ENCODE data around the gene RAB30.
"Not testable (repeated sequence)": the region's sequence is repeated elsewhere in the genome, so short reads cannot be mapped to it uniquely, and the experiment has no call there.

RAB30 gene

DNA sequence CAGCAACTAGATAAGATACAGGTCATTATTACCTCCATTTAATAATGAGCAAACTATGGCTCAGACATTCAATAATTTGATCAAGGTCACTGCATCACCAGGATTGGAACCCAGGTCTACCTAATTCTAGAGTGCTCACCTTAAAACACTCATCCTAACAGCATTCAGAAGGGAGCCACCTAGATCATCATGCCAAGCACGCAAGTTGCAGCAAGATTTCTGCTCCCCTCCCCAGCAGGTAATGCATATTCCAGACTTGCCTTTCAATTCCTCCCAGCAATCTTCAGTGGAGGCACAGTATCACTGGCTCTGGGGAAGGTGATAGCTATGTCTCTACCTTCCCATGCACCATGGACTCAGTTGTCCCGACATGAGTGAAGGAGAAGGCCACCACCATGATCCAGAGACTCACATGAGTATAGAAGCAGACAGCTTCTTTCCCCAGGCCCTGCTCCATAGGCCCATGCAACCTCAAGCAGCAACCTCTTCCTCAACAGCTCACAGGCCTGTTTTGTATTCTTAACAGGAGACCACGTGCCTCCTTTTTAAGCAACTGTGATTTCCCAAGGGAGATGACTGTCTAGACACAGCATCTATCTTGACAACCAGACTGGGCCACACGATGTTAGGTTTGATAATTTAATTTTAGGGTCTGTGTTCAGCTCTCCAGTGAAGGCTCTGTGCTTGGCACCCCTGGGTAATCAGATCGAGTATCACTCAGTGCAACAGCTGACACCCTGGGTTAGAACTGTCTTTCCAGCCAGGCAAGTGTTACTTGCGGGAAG is 36.4 kb downstream of the RAB30 start:
- DNase-seq = no peak

DNA sequence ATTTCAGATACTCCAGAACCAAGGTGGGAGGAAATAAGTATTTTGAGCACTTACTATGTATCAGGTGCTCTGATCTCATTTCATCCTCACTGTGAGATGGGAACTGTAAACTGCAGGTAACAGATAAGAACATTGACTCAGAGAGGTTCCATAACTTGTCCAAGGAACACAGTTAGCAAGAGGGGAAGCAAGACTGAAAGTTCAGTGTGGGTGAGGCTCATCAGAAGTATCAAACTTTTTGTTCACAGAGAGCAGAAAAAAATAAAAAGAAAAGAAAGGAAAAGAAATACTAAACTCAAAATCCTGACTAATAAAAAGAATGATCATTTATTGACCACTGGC is 37.1 kb downstream of the RAB30 start:
- DNase-seq = no peak

DNA sequence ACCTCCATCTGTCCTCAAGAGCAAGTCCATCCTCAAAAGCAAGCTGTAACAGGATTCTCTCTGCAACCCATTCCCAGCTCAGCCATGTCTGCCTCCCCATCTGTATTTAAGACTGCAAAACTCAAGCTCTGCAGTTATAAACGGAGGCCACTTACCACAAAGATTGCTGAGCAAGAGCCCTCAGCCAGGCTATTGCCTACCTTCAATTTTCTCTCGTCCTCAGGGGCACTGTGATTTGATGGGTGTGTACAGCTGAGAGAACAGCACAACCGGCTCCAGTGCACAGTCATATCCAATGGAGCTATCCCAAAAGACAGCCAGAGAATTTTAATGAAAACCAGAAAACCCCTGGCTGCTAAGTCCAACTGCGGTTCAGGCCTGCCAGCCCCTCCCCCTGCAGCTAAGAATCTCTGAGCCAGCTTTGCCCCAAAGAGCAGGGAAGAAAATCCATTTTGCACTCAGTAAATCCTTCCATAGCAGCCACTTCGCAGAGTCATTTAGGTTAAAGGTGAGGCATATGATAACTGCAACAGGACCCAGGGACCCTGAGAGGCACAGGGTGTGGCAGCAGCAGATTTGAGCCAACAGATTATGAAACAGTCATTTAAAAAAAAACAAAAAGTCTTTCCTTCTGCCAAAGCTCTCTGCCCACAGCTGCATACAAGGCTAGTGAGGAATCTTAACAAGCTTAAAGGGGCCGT is 37.6 kb downstream of the RAB30 start:
- no peak for DNase-seq

DNA sequence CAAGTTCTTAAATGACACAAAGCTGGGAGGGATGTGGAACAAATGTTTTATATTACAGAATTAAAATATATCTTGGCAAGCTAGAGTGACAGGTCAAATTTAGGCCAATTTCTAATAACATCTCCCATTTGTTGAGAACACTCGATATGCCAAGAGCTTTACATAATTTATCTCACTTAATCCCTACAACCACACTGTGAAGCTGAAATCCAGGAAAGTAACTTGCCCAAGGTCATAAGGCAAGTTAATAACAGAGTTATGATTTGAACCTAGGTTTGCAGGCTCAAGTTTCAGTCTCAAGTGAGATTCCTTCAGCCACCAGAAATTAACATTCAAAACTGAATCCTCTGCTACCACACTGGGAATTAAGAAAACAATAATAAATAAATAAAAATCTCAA is 38.3 kb downstream of the RAB30 start:
- DNase-seq = no peak

DNA sequence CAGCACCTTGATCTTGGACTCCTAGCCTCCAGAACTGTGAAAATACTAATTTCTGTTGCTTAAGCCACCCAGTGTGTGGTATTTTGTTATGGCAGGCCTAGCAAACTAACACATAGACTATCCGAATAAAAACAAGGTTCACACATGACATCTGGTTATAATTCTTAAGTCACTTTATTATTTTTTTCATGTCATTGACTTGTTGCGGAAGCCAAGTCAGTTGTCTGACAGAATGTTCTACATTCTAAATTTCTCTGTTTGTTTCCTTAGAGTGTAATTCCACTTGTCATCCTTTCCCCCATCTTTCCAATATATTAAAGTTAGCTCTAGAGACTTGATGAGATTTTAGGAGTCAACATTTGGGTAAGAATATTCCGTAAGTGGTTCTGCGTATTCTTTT is 40.6 kb downstream of the RAB30 start:
- DNase-seq = no peak

DNA sequence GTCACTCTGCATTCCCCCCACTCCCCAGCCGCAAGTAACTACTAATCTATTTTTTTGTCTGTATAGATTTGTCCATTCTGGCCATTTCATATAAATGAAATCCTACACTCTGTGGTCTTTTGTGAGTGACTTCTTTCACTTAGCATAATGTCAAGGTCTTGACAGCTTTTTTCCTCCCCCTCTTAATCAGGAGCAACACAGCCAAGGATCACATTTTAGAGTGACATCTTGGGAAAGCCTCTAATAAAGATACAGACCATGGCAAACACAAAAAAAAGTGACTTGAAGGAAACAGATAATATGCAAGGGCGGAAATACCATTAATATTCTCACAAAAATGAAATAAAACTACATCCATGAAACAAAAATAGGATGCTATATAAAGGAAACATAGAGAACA is 43.9 kb downstream of the RAB30 start:
- DNase-seq = no peak

DNA sequence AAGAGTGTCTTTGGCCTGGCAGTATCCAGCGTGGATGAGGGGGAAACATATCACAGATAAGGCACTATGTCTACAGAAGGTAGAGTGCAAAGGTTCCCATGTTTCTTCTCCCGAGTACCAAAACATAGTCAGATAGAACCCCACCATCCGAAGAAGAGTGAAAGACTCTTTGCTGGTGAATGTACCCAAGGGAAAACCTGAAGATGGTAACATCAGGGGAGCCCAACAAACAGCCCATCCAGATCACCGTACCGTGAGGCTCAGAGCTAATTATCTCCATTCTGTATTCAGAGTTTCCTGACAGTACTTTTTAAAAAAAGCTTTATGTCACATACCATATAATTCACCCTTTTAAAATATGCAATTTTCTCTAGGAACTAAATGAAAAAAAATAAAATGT is 44.4 kb downstream of the RAB30 start:
- no peak for DNase-seq

DNA sequence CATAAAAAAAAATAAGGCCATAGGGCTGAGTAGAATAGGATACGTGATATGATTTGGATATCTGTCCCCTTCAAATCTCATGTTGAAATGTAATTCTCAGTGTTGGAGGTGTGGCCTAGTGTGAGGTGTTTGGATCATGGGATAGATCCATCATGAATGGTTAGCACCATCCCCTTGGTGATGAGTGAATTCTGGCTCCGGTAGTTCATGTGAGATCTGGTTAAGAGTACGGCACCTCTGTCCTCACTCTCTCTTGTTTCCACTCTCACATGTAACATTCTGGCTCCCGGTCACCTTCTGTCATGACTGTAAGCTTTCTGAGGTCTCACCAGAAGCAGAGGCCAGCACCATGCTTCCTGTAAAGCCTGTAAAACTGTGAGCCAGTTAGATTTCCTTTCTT is 45.5 kb downstream of the RAB30 start:
- DNase-seq = no peak

DNA sequence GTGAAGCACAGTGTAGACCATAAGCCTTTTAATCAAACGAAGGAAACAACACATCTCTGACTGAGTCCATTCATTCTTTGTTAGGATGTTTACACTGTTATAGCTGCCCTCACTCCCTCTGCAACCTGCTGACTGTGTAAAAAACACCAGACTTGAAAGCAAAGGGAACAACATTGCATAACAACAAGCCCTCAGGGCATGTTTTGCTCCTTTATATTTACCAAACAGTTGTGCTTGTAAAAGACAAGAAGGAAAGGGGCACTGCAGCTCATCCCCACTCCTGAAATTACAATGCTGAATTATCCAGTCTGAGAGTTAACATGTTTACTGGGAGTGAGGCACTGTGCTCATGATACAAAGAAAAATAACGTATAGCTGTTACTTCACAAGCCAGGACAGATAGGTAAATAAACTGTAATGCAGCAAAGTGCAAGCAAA is 46.4 kb downstream of the RAB30 start:
- no peak for DNase-seq

DNA sequence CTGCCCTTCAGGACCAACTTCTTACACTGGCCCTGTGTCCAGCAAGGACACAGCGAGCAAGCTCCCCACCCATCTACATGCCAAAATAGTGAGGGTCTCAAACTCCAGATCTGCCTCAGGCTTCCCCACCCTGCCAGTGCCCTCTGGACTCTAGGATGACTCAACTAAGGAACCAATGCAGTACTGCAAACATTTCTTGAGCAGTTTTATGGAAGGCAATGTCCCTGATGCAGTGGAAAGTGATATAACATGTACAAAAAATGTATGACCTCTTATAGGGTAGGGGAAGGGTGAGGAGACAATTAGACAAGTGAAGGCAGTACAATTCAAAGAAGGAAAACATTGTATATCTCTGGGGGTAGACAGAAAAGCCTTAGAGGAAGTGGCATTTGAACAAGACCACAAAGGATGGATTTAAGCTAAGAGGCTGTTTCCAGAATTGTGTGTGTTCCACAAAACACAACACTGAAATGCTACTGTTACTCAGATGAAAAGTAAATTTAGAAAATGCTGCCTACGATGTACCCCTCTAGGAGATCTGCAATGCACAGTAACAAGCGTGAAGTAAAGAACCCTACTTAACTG is 47.3 kb downstream of the RAB30 start:
- DNase-seq = no peak

DNA sequence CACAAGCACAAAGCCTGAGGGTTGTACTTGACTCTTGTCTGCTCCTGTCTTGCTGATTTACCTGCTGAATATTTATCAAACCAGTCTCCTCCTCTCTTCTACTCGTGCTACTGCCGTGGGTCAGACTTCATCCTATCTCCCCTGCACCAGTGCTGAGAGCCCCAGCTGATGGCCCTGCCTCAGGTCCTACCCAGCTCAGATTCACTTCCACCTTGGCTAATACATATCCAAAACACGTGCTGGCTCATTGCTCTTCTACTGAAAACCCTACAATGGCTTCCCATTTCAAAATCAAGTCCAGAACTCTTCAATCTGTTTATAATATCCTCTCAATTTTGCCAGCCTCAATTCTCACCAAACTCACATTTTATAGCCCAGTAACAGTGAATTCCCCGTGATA is 48.3 kb downstream of the RAB30 start:
- no peak for DNase-seq

DNA sequence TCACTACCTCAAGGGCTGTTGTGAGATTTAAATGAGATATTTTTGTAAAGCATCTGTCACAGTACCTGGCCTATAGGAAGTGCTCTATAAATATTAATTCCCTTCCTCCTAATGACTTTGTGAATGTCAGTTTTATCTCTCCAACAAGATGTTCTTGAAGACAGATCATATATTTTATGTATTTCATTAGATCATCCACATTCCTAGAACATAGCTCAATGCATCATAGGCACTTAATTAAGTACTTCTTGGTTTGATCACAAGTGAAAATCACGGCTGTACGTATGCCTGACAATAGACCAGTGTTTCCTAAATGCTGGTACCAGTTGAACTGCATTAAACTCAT is 49.9 kb downstream of the RAB30 start:
- no peak for DNase-seq

DNA sequence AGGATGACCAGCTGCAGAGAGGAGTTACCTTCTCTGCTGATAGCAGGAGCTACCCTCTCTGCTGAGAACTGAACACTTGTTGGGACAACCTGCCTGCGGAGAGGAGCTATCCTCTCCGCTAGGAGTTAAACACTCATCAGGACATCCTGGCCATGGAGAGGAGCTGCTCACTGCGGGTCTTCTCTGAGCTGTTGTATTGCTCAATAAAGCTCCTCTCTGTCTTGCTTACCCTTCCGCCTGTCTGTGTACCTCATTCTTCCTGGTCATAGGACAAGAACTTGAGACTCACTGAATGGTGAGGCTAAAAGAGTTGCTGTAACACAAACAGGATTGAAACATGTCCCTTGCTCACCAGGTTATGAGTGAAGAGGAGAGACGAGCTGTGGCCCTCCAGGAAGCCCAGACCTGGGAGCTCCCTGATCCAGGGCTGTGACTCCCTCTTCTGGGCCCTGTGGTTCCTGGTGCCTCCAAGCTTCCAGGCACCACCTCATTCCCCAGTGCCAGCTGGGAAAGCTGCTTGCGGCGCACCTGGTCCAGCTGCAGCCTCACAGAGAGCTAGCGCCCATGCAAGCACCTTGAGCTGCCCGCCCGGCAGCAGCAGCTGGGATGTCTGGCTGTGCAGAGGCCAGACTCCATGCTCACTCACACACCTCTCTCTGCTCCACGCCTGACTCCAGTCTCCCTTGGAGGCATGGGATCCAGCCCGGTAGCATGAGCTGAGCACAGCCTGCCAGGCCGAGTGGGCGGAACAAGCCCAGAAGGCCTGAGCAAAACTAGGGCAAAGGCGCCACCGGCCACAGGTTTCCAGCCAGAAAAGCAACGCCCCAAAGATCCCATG is 50.5 kb downstream of the RAB30 start:
- DNase-seq = no peak

DNA sequence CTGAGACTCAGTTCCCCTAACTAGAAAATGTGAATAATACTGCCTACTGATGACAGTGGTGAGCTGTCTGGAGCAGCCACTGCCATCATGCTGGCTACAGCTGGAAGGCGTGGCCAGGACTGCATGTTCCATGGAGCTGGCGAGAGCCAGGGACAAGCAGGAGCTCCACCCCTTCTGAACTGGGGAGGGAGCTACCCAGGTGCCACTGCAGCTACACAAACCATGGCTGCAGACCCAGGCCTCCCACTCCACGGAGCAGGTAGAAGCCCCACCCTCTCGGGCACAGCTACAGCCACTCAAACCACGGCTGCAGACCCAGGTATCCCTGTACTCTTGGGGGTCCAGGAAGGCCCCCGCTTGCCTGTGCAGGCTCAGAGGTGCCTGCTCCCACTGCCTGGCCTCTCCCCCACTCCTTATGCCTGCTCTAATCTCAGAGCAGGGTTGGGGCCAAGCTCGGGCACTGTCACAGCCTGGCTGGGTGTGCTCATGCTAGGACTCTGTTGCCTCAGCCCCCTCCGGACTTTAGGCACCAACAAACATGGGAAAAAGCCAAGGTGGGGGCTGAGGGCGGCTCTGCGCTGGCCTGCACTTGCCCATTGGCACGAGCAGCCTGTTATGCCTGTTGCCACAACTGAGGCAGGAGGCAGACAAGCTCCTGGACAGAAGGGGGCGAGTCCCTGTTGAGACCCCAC is 51.7 kb downstream of the RAB30 start:
- no peak for DNase-seq

DNA sequence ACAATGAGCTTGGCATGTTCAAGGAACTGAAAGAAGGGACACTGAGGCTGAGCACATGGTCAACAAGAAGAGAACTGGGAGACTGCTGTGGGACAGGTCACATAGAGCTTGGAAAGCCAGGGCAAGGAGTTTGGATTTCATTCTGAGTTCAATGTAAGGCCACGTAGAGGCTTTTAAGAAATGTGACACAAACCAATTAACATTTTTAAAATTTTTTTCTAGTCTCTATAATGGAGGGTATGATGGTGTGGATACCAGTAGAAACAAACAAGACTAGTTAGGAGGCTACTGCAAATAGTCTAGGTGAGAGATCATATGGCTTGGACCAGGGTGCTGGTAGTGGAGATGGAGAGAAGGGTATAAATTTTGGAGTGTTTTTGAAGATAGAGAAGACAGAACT is 56.7 kb downstream of the RAB30 start:
- DNase-seq = no peak

DNA sequence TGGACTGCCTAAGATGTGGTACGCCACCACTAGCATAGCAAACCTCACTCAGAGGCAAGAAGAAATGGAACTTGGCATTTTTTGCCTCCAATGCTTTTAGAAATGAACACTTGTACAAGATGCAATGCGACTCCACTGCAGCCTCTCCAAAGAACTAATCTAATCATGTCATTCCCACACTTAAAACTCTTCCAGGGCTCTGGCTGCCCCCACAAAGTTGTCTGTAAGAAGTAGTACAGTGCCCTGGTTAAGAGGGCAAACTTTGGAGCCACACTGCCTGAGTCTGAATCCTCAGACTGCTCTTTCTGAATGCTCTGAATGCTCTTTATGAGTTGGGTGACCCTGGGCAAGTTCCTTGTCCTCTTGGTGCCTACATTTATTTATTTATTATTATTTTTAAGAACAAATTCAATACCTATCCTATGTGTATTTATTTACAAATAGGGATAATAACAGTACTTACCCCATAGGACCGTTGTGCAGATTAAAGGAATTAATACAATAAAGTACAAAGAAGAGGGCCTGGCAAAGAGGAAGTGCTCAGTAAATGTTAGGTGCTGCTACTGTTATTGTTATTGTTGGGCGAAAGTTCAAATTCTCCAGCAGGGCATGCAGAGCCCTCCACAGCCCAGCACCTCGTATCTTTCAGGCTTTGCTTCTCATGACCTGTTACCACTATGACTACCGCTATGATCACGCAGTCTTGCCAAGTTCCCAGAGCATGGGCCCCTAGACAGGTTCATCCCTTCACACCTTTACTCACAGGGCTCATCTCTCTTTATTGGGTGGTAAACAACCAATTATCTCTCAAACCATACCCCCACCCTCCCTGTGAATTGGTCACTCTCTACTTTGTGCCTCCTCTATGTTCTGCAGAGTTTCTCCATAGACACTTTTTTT is 59.3 kb downstream of the RAB30 start:
- no peak for DNase-seq

DNA sequence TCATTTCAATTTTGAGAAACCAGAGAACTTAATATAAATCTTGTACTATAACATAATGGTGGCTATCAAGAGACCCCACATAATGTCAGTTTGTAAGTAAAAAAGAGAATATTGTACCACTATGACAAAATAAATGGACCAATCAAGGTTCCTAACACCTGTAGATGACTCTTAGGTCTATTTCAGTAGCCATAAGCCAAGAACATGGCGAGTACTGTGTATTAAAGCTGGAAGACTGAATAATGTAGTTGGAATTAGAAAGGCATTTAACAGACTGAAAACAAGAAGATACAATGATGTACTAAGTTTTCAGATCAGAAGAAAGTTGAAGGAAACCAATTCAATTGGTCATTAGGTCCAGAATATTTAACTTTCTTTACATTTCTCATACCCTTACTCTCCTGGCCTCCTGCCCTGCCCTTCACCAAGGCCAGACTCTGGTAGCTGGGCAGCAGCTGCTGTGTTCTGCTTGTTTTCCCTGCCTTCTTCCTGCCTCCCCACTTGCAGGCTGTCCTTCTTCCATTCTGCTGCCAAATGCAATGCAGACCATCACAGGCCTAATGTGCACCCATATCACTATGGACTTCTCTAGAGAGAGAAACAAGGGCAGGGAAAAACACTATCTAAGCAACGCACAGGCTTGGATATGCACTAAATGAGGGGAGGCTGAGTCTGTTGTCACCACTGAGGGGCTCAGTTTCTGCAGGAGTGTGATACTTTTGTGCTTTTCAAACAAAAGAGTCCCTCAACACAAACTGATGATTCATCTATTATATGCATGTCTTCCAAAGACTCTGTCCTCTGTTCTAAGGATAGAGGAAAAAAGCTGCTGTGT is 60.1 kb downstream of the RAB30 start:
- no peak for DNase-seq

DNA sequence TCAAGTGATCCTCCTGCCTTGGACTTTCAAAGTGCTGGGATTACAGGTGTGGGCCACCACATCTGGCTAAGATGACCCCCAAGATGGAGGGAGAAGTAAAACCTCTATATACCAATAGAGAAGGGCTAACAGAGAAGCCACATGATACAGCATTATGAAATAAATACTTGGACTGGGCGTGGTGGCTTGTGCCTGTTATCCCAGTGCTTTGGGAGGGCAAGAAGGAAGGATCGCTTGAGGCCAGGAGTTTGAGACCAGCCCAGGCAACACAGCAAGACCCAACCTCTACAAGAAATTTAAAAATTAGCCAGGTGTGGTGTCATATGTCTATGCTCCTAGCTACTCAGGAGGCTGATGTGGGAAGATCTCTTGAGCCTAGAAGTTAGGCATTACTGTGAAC is 61.7 kb downstream of the RAB30 start:
- no peak for DNase-seq

DNA sequence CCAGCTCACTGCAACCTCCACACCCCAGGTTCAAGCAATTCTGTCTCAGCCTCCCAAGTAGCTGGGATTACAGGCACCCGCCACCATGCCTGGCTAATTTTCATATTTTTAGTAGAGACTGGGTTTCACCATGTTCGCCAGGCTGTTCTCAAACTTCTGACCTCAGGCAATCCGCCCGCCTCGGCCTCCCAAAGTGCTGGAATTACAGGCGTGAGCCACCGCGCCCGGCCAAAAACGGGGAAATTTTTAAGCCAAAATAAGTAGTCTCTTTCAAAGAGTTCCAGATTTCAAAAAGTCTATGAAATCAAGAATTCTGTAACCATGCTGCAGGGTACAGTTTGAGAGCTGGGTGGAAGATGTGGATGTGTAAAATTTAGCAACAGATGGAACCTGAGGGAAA is 62.6 kb downstream of the RAB30 start:
- DNase-seq = not testable (repeated sequence)

DNA sequence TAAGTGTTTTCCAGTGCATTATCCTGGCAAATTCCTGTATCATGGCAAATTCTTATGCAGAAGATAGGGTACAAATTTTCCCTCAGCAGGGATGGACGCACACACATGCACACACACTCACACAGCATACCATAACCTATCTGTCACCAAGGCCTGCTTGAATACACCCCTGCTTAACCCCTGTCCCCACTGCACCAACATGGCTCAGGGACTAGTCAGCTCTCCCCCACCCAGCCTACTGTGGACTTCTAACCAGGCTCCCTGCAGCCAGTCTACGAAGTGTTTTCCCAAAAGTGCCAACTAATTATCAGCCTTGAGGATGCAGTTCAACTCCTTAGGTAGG is 63.1 kb downstream of the RAB30 start:
- DNase-seq = no peak
